ENCODE results near the gene PRMT1. TPM values are rescaled to one million over a fixed set of nuclear protein-coding genes. Genes with fewer than 3 reads are reported as not detected.

PRMT1 gene
- total RNA-seq, 1 donor from 2014 or later = 235 TPM

- no peaks in the 10 kb centered on the region for H3K36me3 ChIP-seq (ENCODE audit: insufficient read depth, low read length)
- no peaks in the 10 kb centered on the region for H3K79me2 ChIP-seq (ENCODE audit: insufficient read depth, low read length)
- Mint-ChIP-seq H3K27ac (ENCODE audit: unreplicated experiment) (no peak overlapping the region), H3K27me3 (ENCODE audit: low read depth, unreplicated experiment) (no peaks in the 10 kb centered on the region), H3K4me3 (ENCODE audit: unreplicated experiment) (no peak overlapping the region), H3K36me3 (ENCODE audit: low read depth, unreplicated experiment) (peaks cover 3% of the 10 kb centered on the region), H3K9me3 (ENCODE audit: unreplicated experiment) (no peaks in the 10 kb centered on the region), H3K4me1 (ENCODE audit: low read depth, unreplicated experiment) (no peaks in the 10 kb centered on the region)
- no peak overlapping the region for H3K27ac ChIP-seq (ENCODE audit: low read depth, low read length)
- TF ChIP-seq EZH2 (IDR thresholded peaks at IDR 0.05; ENCODE audit: insufficient read depth, low read length) (no peak), CTCF (IDR thresholded peaks at IDR 0.05; ENCODE audit: insufficient read depth, low read depth, low read length) (no peak)
- DNase-seq (ENCODE audit: low read depth) (no peak), FAIRE-seq (no peak)
- H3K4me1 ChIP-seq (ENCODE audit: insufficient read depth, low read length) = no peaks in the 10 kb centered on the region
- no peaks in the 10 kb centered on the region for H4K20me1 ChIP-seq (ENCODE audit: insufficient read depth, low read length)
- H3K4me2 ChIP-seq (ENCODE audit: low read length) = no peak overlapping the region
- no peak overlapping the region for H3K4me3 ChIP-seq (ENCODE audit: insufficient read depth, low read depth, low read length)
- no peaks in the 10 kb centered on the region for H3K9me3 ChIP-seq (ENCODE audit: insufficient read depth, low read depth, low read length)
- H3K27me3 ChIP-seq (ENCODE audit: insufficient read depth, low read length) = no peaks in the 10 kb centered on the region
- H2AFZ ChIP-seq (ENCODE audit: low read depth, low read length) = no peak overlapping the region
- no peak overlapping the region for H3K9ac ChIP-seq (ENCODE audit: low read length)
These were observed 19.8 kb downstream of the PRMT1 start for GRCh38 chr19:49696865-49697264.

- H3K36me3 ChIP-seq (ENCODE audit: insufficient read depth, low read length) = no peaks in the 10 kb centered on the region
- TF ChIP-seq CTCF (IDR thresholded peaks at IDR 0.05; ENCODE audit: insufficient read depth, low read depth, low read length) (no peak), EZH2 (IDR thresholded peaks at IDR 0.05; ENCODE audit: insufficient read depth, low read length) (no peak)
- Mint-ChIP-seq H3K27ac (ENCODE audit: unreplicated experiment) (no peak overlapping the region), H3K27me3 (ENCODE audit: low read depth, unreplicated experiment) (no peaks in the 10 kb centered on the region), H3K9me3 (ENCODE audit: unreplicated experiment) (no peaks in the 10 kb centered on the region), H3K4me3 (ENCODE audit: unreplicated experiment) (no peak overlapping the region), H3K4me1 (ENCODE audit: low read depth, unreplicated experiment) (no peaks in the 10 kb centered on the region), H3K36me3 (ENCODE audit: low read depth, unreplicated experiment) (peaks cover 3% of the 10 kb centered on the region)
- DNase-seq (ENCODE audit: low read depth) = no peak
- H3K79me2 ChIP-seq (ENCODE audit: insufficient read depth, low read length) = no peaks in the 10 kb centered on the region
- no peak overlapping the region for H3K4me3 ChIP-seq (ENCODE audit: insufficient read depth, low read depth, low read length)
- H2AFZ ChIP-seq (ENCODE audit: low read depth, low read length) = no peak overlapping the region
- H3K27ac ChIP-seq (ENCODE audit: low read depth, low read length) = no peak overlapping the region
- no peaks in the 10 kb centered on the region for H4K20me1 ChIP-seq (ENCODE audit: insufficient read depth, low read length)
- FAIRE-seq = no peak
- no peaks in the 10 kb centered on the region for H3K9me3 ChIP-seq (ENCODE audit: insufficient read depth, low read depth, low read length)
- no peaks in the 10 kb centered on the region for H3K27me3 ChIP-seq (ENCODE audit: insufficient read depth, low read length)
- H3K4me2 ChIP-seq (ENCODE audit: low read length) = no peak overlapping the region
- no peak overlapping the region for H3K9ac ChIP-seq (ENCODE audit: low read length)
- no peaks in the 10 kb centered on the region for H3K4me1 ChIP-seq (ENCODE audit: insufficient read depth, low read length)
These were observed 22.3 kb downstream of the PRMT1 start for GRCh38 chr19:49699364-49699763.

- TF ChIP-seq CTCF (IDR thresholded peaks at IDR 0.05; ENCODE audit: insufficient read depth, low read depth, low read length) (no peak), EZH2 (IDR thresholded peaks at IDR 0.05; ENCODE audit: insufficient read depth, low read length) (no peak)
These were observed 23.5 kb downstream of the PRMT1 start for GRCh38 chr19:49700563-49700962.

More at GRCh38 chr19:49700563-49700962, 23.5 kb downstream of the PRMT1 start:
- Histone ChIP-seq H3K4me1 (ENCODE audit: insufficient read depth, low read length) (no peaks in the 10 kb centered on the region), H3K27me3 (ENCODE audit: insufficient read depth, low read length) (no peaks in the 10 kb centered on the region), H3K36me3 (ENCODE audit: insufficient read depth, low read length) (no peaks in the 10 kb centered on the region), H3K9ac (ENCODE audit: low read length) (no peak overlapping the region), H2AFZ (ENCODE audit: low read depth, low read length) (no peak overlapping the region), H3K9me3 (ENCODE audit: insufficient read depth, low read depth, low read length) (no peaks in the 10 kb centered on the region), H3K79me2 (ENCODE audit: insufficient read depth, low read length) (no peaks in the 10 kb centered on the region), H4K20me1 (ENCODE audit: insufficient read depth, low read length) (no peaks in the 10 kb centered on the region), H3K27ac (ENCODE audit: low read depth, low read length) (no peak overlapping the region), H3K4me3 (ENCODE audit: insufficient read depth, low read depth, low read length) (no peak overlapping the region), H3K4me2 (ENCODE audit: low read length) (no peak overlapping the region)
- Mint-ChIP-seq H3K36me3 (ENCODE audit: low read depth, unreplicated experiment) (peaks cover 3% of the 10 kb centered on the region), H3K9me3 (ENCODE audit: unreplicated experiment) (no peaks in the 10 kb centered on the region), H3K4me3 (ENCODE audit: unreplicated experiment) (no peak overlapping the region), H3K27ac (ENCODE audit: unreplicated experiment) (no peak overlapping the region), H3K27me3 (ENCODE audit: low read depth, unreplicated experiment) (no peaks in the 10 kb centered on the region), H3K4me1 (ENCODE audit: low read depth, unreplicated experiment) (no peaks in the 10 kb centered on the region)
- FAIRE-seq = no peak
- no peak for DNase-seq (ENCODE audit: low read depth)

All from astrocyte (in vitro differentiated cells and primary cell).